LNCAP (cell line): ENCODE data around the gene STK4.

ENCODE experiments used
- CTCF ChIP-seq: fragments of 450-650 bp; IDR thresholded peaks from 2 replicates; pipeline ENCODE4 v1.5.1; 2017; ENCODE audit warnings: mild to moderate bottlenecking

The STK4 gene

GRCh38 chr20:45124365-45124764 is 158.1 kb downstream of the STK4 start, which contains the start of gene WFDC12:
Gene WFDC12 (minus strand): TSS chr20:45124465. CDS start chr20:45124447, 18 bp downstream.
- TF ChIP-seq CTCF, result no peak

GRCh38 chr20:45128099-45128498 is 161.8 kb downstream of the STK4 start:
- TF ChIP-seq CTCF, result no peak
